Thoracic aorta (tissue), 2 donors: ENCODE results near the gene ATP5F1E. TPM values are rescaled to one million over a fixed set of nuclear protein-coding genes. Genes with fewer than 3 reads are reported as not detected.

Experiments used
- ATAC-seq: fragments of 150-250 bp; one replicate; pipeline ENCODE4 v1.8.0; 2017; ENCODE audit warnings: low read depth; ENCODE audit not compliant: insufficient number of reproducible peaks, low FRiP score
- DNase-seq: peaks from one replicate; pipeline ENCODE4 v3.0.0-alpha.2; 2020; ENCODE audit warnings: low spot score
- H3K27ac ChIP-seq, 2 donors: fragments of 200-600 bp; sonication (generic); 1 replicate in 1 of 2; 2 replicates in 1 of 2; pipeline ENCODE4 v1.5.1; 2016; ENCODE audit warnings: mild to moderate bottlenecking in 2 of 2, moderate library complexity in 2 of 2
- H3K27me3 ChIP-seq: fragments of 200-600 bp; sonication (generic); replicated peaks from 2 replicates; pipeline ENCODE4 v1.6.0; 2016; ENCODE audit warnings: mild to moderate bottlenecking; ENCODE audit not compliant: insufficient read depth
- H3K36me3 ChIP-seq: fragments of 200-600 bp; sonication (generic); one replicate; pipeline ENCODE4 v1.5.1; 2016
- H3K4me1 ChIP-seq, 2 donors: fragments of 200-600 bp; sonication (generic); 1 replicate in 1 of 2; 2 replicates in 1 of 2; pipeline versions ENCODE4 v1.5.1 to v1.6.0; 2016; ENCODE audit warnings: low read depth in 2 of 2, mild to moderate bottlenecking in 1 of 2; ENCODE audit not compliant: control insufficient read depth in 1 of 2
- H3K4me3 ChIP-seq: fragments of 200-600 bp; sonication (generic); 2 replicates; pipeline ENCODE4 v1.5.1; 2016; ENCODE audit warnings: mild to moderate bottlenecking
- H3K9me3 ChIP-seq: fragments of 200-600 bp; sonication (generic); 2 replicates; pipeline ENCODE4 v1.5.1; 2016
- CTCF ChIP-seq: fragments of 200-600 bp; sonication (generic); IDR thresholded peaks from one replicate; pipeline ENCODE4 v1.5.1; 2019; ENCODE audit warnings: antibody characterized with exemption
- total RNA-seq, 2 donors: library from RNA; depleted of rRNA; stranded (reverse); fragments of >200 nt; gene quantifications; one replicate each; pipeline versions ENCODE4 v1.1.0 to v1.2.3, GENCODE V29; 2016

Gene ATP5F1E
- total RNA-seq, 2 donors from 2014 or later: 16.8 to 21.1 TPM

GRCh38 chr20:59064214-59064722 is 32.1 kb upstream of the ATP5F1E start:
- H3K27ac ChIP-seq: no peak overlapping the region
- peak overlapping the region; percentile 1 for H3K4me3 ChIP-seq
- no peaks in the 10 kb centered on the region for H3K36me3 ChIP-seq
- no peaks in the 10 kb centered on the region for H3K9me3 ChIP-seq
- ATAC-seq (no peak), DNase-seq (no peak)
- no peaks in the 10 kb centered on the region for H3K27me3 ChIP-seq
- TF ChIP-seq CTCF: no peak
- peaks cover 4% of the 10 kb centered on the region in 2 donors for H3K4me1 ChIP-seq

- no peak for TF ChIP-seq CTCF
- no peaks in the 10 kb centered on the region for H3K27me3 ChIP-seq
- DNase-seq (no peak), ATAC-seq (no peak)
- no peaks in the 10 kb centered on the region for H3K9me3 ChIP-seq
- peak overlapping the region; percentile 1 for H3K4me3 ChIP-seq
- H3K27ac ChIP-seq: no peak overlapping the region
- no peaks in the 10 kb centered on the region for H3K36me3 ChIP-seq
- peaks cover 4% of the 10 kb centered on the region in 2 donors for H3K4me1 ChIP-seq
These were observed 31.5 kb upstream of the ATP5F1E start for GRCh38 chr20:59063358-59064213.

GRCh38 chr20:59062081-59062480 is 29.9 kb upstream of the ATP5F1E start:
- H3K36me3 ChIP-seq: no peaks in the 10 kb centered on the region
- H3K4me1 ChIP-seq: peaks cover 4% of the 10 kb centered on the region in 2 donors
- H3K9me3 ChIP-seq: no peaks in the 10 kb centered on the region
- H3K27me3 ChIP-seq: no peaks in the 10 kb centered on the region
- no peak overlapping the region for H3K4me3 ChIP-seq
- no peak for ATAC-seq
- H3K27ac ChIP-seq: no peak overlapping the region
- DNase-seq: no peak
- TF ChIP-seq CTCF: no peak

GRCh38 chr20:59055302-59055701 is 23.2 kb upstream of the ATP5F1E start:
- no peaks in the 10 kb centered on the region for H3K27me3 ChIP-seq
- TF ChIP-seq CTCF: peak; percentile 23
- DNase-seq (no peak), ATAC-seq (no peak)
- H3K4me3 ChIP-seq: no peak overlapping the region
- H3K36me3 ChIP-seq: no peaks in the 10 kb centered on the region
- no peaks in the 10 kb centered on the region for H3K9me3 ChIP-seq
- H3K4me1 ChIP-seq: no peaks in the 10 kb centered on the region
- no peak overlapping the region for H3K27ac ChIP-seq

- no peak for DNase-seq
- H3K4me3 ChIP-seq: no peak overlapping the region
These were observed 19.6 kb upstream of the ATP5F1E start for GRCh38 chr20:59051666-59052185.

More at GRCh38 chr20:59051666-59052185, 19.6 kb upstream of the ATP5F1E start:
- Histone ChIP-seq H3K4me1 (no peaks in the 10 kb centered on the region), H3K27ac (no peak overlapping the region), H3K27me3 (no peaks in the 10 kb centered on the region), H3K9me3 (no peaks in the 10 kb centered on the region), H3K36me3 (no peaks in the 10 kb centered on the region)
- no peak for TF ChIP-seq CTCF
- no peak for ATAC-seq
